Mucosa of descending colon (tissue), 3 donors: ENCODE measurements around the gene RBP7. TPM values are rescaled to one million over a fixed set of nuclear protein-coding genes. Genes with fewer than 3 reads are reported as not detected.

Source experiments
- ATAC-seq: fragments of 200-7000 bp; cut with Tn5 transposase; one replicate; pipeline ENCODE4 v1.9.1; 2020; ENCODE audit warnings: mild to moderate bottlenecking, moderate library complexity
- DNase-seq, 3 donors: peaks; one replicate each; pipeline ENCODE4 v3.0.0-alpha.2; 2020
- H3K36me3 ChIP-seq: fragments of 200-600 bp; one replicate; pipeline ENCODE4 v1.8.0; 2021; ENCODE audit warnings: low read depth, mild to moderate bottlenecking
- H3K4me1 ChIP-seq: fragments of 200-600 bp; one replicate; pipeline ENCODE4 v1.8.0; 2021; ENCODE audit warnings: low read depth, mild to moderate bottlenecking
- H3K4me3 ChIP-seq: fragments of 200-600 bp; one replicate; pipeline ENCODE4 v1.8.0; 2021; ENCODE audit warnings: mild to moderate bottlenecking
- H3K9me3 ChIP-seq: fragments of 200-600 bp; one replicate; pipeline ENCODE4 v1.8.0; 2021; ENCODE audit warnings: mild to moderate bottlenecking
- intact Hi-C, 2 donors: fragments of 100-400 bp; cut with DNase I in 1 of 2; cut with micrococcal nuclease in 1 of 2; formaldehyde crosslinking; loops; one replicate each; pipeline versions ENCODE4 v1.11.0 to v1.11.1; 2022; cut with DNase I, micrococcal nuclease
- total RNA-seq, 3 donors: library from RNA; stranded (reverse); fragmentation: NEBNext Ultra II Directional in 2 of 3; extraction: Animal tissue kit (Norgen Biotek cat#: 25700) in 2 of 3; gene quantifications; one replicate each; pipeline versions ENCODE4 v1.2.1 to v1.2.4, GENCODE V29; 2021 to 2023
- TF ChIP-seq, protein P1 (sequence below): fragments of 200-600 bp; IDR thresholded peaks from one replicate; pipeline ENCODE4 v1.8.0; 2022; ENCODE audit warnings: antibody characterized with exemption, mild to moderate bottlenecking
- donor health status: DM: no; HTN: no; CAD: no; lungs with moderate emphysema.
- donor health status: DM: no; HTN: no; CAD: no.
- donor health status: DM: no; HTN: yes; CAD: no.

RBP7 gene
- total RNA-seq, 3 donors from 2014 or later = 0.69 to 4.1 (median 1.7) TPM

DNA sequence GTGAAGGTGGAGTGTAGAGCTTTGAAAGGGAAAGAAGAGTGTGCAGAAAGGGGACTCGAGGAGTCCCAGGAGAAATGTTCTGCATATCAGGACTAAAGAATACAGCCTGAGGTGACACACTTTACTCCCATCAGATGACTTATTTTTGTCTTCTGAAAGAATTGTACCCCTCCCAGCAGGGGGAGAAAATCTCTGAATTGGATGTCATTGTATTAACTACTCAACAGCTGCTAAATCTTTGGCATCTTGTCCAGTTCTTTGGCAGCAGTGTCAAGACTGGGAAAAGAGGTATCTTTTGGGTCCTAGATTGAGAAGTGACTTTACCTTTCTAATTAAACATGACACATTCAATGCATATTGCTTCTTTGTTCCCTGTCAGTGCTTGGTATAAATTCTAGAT is 54.6 kb downstream of the RBP7 start:
- intact Hi-C loops = no loop called here
- Histone ChIP-seq H3K9me3 (no peaks in the 10 kb centered on the region), H3K4me3 (no peak overlapping the region), H3K36me3 (no peaks in the 10 kb centered on the region), H3K4me1 (peaks cover 3% of the 10 kb centered on the region)
- ATAC-seq (no peak), DNase-seq (no peak)
- TF ChIP-seq, protein P1, sequence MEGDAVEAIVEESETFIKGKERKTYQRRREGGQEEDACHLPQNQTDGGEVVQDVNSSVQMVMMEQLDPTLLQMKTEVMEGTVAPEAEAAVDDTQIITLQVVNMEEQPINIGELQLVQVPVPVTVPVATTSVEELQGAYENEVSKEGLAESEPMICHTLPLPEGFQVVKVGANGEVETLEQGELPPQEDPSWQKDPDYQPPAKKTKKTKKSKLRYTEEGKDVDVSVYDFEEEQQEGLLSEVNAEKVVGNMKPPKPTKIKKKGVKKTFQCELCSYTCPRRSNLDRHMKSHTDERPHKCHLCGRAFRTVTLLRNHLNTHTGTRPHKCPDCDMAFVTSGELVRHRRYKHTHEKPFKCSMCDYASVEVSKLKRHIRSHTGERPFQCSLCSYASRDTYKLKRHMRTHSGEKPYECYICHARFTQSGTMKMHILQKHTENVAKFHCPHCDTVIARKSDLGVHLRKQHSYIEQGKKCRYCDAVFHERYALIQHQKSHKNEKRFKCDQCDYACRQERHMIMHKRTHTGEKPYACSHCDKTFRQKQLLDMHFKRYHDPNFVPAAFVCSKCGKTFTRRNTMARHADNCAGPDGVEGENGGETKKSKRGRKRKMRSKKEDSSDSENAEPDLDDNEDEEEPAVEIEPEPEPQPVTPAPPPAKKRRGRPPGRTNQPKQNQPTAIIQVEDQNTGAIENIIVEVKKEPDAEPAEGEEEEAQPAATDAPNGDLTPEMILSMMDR = no peak

DNA sequence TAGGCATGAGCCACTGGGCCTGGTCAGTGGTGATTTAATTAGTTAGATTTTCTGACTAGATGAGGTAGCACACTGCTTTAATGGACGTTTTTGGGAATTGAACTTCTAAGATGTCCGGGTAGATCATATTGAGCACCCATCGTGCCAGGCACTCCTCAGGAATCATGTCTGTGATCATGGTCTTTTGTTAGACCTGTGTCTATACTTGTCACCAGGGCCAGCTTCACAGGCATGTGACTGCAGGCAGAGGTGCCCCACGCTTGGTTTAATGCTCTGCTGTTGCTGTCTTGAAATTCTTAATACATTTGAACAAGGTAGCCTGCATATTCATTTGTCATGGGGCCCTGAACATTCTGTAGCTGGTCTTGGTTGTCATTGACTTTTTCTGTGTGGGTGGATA is 55.3 kb downstream of the RBP7 start:
- Histone ChIP-seq H3K4me3 (no peak overlapping the region), H3K9me3 (no peaks in the 10 kb centered on the region), H3K4me1 (peaks cover 3% of the 10 kb centered on the region), H3K36me3 (no peaks in the 10 kb centered on the region)
- intact Hi-C loops = no loop called here
- ATAC-seq (no peak), DNase-seq (no peak)
- TF ChIP-seq, protein P1 = no peak

DNA sequence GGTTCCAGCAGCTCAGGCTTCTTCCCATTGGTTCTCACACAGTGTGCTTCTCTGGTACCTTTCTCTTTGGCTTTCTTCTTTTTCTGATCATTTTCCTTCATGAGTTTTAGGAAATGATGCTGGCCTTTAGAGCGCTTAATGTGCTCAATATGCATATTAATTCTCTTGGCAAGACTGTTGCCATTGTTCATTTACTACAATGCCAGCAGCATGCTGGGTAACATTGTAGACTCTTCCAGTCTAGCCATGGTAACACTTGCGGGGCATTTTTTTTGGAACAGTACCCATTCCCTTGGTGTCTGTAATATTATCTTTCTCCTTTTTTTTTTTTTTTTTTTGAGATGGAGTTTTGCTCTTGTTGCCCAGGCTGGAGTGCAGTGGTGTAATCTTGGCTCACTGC is 57.4 kb downstream of the RBP7 start:
- no peaks in the 10 kb centered on the region for H3K9me3 ChIP-seq
- peaks cover 3% of the 10 kb centered on the region for H3K4me1 ChIP-seq
- intact Hi-C loops = no loop called here
- no peak overlapping the region for H3K4me3 ChIP-seq
- no peaks in the 10 kb centered on the region for H3K36me3 ChIP-seq
- no peak for ATAC-seq
- TF ChIP-seq, protein P1 = no peak
- DNase-seq = no peak

DNA sequence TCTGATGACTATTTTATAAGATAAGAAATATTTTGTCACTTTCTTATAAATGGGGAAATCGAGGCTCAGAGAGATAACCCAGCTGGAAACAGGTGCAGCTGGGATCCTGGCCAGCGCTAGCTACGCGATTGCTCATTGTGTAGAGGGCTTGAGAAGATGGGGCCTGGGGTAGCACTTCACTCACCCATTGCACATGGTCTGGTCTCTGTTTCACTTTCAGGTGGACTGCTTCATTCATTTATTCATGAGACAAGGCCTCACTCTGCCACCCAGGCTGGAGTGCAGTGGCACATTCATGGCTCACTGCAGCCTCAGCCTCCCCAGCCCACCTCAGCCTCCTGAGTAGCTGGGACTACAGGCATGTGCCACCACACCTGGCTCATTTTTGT is 59.6 kb downstream of the RBP7 start:
- Histone ChIP-seq H3K36me3 (no peaks in the 10 kb centered on the region), H3K4me3 (no peak overlapping the region), H3K9me3 (no peaks in the 10 kb centered on the region), H3K4me1 (peaks cover 3% of the 10 kb centered on the region)
- ATAC-seq = no peak
- TF ChIP-seq, protein P1 = no peak
- no peak for DNase-seq
- intact Hi-C loops = no loop called here

DNA sequence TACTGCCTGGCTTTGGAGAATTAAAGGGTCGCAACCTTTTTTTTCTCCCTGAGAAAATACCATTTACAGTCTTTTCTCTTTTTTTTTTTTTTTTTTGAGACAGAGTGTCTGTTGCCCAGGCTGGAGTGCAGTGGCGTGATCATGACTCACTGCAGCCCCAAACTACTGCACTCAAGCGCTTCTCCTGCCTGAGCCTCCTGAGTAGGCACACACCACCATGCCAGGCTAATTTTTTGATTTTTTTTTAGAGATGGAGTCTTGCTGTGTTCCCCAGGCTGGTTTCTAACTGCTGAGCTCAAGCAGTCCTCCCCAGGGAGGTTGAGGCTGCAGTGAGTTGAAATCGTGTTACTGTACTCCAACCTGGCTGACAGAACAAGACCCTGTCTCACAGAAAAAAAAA is 60.3 kb downstream of the RBP7 start:
- no peak for ATAC-seq
- peaks cover 3% of the 10 kb centered on the region for H3K4me1 ChIP-seq

More for the DNA sequence above, 60.3 kb downstream of the RBP7 start:
- no peak for DNase-seq
- Histone ChIP-seq H3K9me3 (no peaks in the 10 kb centered on the region), H3K4me3 (no peak overlapping the region), H3K36me3 (no peaks in the 10 kb centered on the region)
- intact Hi-C loops = no loop called here
- TF ChIP-seq, protein P1 = no peak
